ENCODE measurements around the gene SVBP.

DNA sequence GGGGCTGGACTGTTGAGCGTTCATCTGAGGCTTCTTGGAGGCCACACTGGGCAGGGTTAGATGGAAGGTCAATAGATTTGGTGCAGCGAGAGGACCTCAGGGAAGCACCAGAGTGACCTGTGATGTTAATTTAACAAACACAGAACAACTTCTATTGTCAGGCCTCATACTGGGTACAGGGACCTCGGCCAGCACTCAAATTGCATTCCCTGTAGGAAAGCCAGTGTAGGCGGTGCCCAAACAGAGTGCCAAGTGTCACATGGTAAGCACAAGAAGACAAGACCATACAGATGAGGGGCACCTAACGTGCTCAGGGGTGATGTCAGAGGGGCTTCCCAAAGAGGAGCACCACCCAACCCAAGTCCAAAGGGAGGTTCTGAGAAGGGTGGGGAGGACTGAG is 31.1 kb downstream of the SVBP start:
- TF ChIP-seq EZH2 (IDR thresholded peaks at IDR 0.05; ENCODE audit: insufficient read depth, poor library complexity, severe bottlenecking) = no peak
- TF ChIP-seq EZH2phosphoT487 (IDR thresholded peaks at IDR 0.05; ENCODE audit: insufficient read depth, low read depth) = no peak
